ENCODE measurements around the gene HHATL. TPM values are rescaled to one million over a fixed set of nuclear protein-coding genes. Genes with fewer than 3 reads are reported as not detected.

The HHATL gene
- polyA plus RNA-seq, 3 donors = not detected

DNA sequence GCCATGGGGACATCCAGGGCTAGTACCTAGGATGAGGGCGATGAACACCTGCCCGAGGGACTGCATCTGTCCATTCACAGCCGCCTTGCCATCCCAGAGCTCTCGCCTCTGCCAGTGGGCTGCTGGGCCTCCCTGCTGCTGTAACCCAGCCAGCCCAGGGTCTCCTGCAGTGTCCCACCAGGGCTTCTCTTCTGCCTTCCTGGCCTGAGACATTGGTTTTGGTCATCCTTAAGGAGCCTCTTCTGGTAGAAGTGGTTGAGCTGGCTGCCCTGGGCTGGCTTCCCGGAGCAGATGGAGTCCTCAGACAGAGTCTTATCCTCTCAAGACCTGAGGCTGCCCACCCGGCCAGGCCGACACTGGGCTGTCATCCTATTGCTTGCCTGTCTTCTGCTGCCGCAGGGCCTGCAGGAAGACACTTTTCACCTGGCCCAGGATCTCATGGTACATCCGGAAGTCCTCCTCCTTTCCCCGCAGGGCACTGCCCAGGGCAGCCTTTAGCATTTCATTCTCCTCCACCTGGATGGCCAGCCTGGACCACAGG lies 6.1 kb upstream of the HHATL start:
- H3K36me3 Mint-ChIP-seq = no peaks in the 10 kb centered on the region
- intact Hi-C loops (cut with micrococcal nuclease) = no loop called here
- Histone ChIP-seq H4K20me1 (ENCODE audit: insufficient read depth, low read length) (no peaks in the 10 kb centered on the region), H2AFZ (ENCODE audit: insufficient read depth, low read depth, low read length, poor library complexity, severe bottlenecking) (no peak overlapping the region), H3K27me3 (ENCODE audit: control insufficient read depth in 2 of 2, insufficient read depth in 2 of 2, low read length in 2 of 2) (peaks cover 0 to 2% of the 10 kb centered on the region in 2 donors), H3K27ac (ENCODE audit: low read depth in 1 of 2, low read length in 2 of 2) (no peak overlapping the region), H3K79me2 (ENCODE audit: insufficient read depth, low read length) (no peaks in the 10 kb centered on the region), H3K36me3 (replicated peaks in 1 of 2; ENCODE audit: control insufficient read depth in 1 of 2, insufficient read depth in 2 of 2, low read length in 2 of 2) (no peaks in the 10 kb centered on the region), H3K9ac (ENCODE audit: insufficient read depth, low read length, poor library complexity, severe bottlenecking) (no peak overlapping the region), H3K9me3 (replicated peaks in 1 of 2; ENCODE audit: control insufficient read depth in 1 of 2, insufficient read depth in 1 of 2, low read length in 2 of 2) (no peaks in the 10 kb centered on the region), H3K4me1 (ENCODE audit: control insufficient read depth in 1 of 2, insufficient read depth in 2 of 2, low read length in 2 of 2) (peaks cover 6 to 10% of the 10 kb centered on the region in 2 donors), H3K4me2 (replicated peaks; ENCODE audit: extremely low read depth, low read length, poor library complexity, severe bottlenecking) (no peak overlapping the region), H3K4me3 (replicated peaks in 1 of 3; ENCODE audit: low read depth in 2 of 3, low read length in 3 of 3) (no peak overlapping the region)
- TF ChIP-seq, protein P1, sequence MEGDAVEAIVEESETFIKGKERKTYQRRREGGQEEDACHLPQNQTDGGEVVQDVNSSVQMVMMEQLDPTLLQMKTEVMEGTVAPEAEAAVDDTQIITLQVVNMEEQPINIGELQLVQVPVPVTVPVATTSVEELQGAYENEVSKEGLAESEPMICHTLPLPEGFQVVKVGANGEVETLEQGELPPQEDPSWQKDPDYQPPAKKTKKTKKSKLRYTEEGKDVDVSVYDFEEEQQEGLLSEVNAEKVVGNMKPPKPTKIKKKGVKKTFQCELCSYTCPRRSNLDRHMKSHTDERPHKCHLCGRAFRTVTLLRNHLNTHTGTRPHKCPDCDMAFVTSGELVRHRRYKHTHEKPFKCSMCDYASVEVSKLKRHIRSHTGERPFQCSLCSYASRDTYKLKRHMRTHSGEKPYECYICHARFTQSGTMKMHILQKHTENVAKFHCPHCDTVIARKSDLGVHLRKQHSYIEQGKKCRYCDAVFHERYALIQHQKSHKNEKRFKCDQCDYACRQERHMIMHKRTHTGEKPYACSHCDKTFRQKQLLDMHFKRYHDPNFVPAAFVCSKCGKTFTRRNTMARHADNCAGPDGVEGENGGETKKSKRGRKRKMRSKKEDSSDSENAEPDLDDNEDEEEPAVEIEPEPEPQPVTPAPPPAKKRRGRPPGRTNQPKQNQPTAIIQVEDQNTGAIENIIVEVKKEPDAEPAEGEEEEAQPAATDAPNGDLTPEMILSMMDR (IDR thresholded peaks at IDR 0.05) = no peak
- H3K27me3 Mint-ChIP-seq (ENCODE audit: low read depth in 3 of 3) = peaks cover 1 to 6% (median 2%) of the 10 kb centered on the region in 3 donors
- no peak for DNase-seq
- peak overlapping the region in 1 of 7 donors; percentile 76 for H3K27ac Mint-ChIP-seq
- no peak overlapping the region for H3K4me3 Mint-ChIP-seq
- no peaks in the 10 kb centered on the region for H3K9me3 Mint-ChIP-seq
- H3K4me1 Mint-ChIP-seq = peaks cover 10% of the 10 kb centered on the region
- 89% methylated on average over 10 of the region's 10 CpGs for WGBS (ENCODE audit: insufficient coverage)

DNA sequence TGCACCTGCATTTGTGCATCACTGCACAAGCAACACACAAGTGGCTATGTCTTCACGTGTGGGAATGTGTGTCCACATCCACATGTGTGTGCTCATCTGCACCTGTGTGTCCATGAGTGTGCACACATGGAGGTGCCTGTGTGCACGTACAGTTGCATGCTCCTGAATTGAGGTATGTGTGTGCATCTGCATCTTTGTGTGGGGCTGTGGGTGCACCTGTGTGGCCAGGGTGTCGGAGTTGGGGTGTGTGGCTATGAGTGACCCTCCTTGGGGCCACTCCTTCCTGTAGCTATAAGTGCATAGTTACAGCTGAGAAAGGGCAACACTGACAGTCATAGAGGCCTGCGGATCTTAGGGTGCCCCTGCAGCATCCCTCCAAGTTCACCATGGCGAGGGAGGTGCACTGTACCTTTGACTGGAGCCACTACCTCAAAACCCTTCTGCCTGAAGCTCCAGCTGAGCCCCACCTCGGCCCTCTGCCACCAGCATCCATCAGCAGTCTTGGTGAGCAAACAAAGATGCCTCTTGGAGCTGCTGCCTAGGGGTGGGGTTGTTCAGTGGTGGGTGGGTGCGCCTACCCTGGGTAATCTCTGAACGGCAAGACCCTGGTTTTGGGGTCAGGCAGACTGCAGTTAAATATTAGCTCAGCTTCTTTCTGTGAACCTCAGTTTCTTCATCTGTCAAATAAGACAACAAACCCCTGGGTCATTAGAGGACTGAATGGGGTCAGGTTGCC lies 5.2 kb upstream of the HHATL start:
- Histone ChIP-seq H3K9me3 (replicated peaks in 1 of 2; ENCODE audit: control insufficient read depth in 1 of 2, insufficient read depth in 1 of 2, low read length in 2 of 2) (no peaks in the 10 kb centered on the region), H3K27me3 (ENCODE audit: control insufficient read depth in 2 of 2, insufficient read depth in 2 of 2, low read length in 2 of 2) (peaks cover 0 to 2% of the 10 kb centered on the region in 2 donors), H3K27ac (ENCODE audit: low read depth in 1 of 2, low read length in 2 of 2) (no peak overlapping the region), H3K36me3 (replicated peaks in 1 of 2; ENCODE audit: control insufficient read depth in 1 of 2, insufficient read depth in 2 of 2, low read length in 2 of 2) (no peaks in the 10 kb centered on the region), H3K4me1 (ENCODE audit: control insufficient read depth in 1 of 2, insufficient read depth in 2 of 2, low read length in 2 of 2) (peaks cover 4 to 6% of the 10 kb centered on the region in 2 donors), H4K20me1 (ENCODE audit: insufficient read depth, low read length) (no peaks in the 10 kb centered on the region), H3K79me2 (ENCODE audit: insufficient read depth, low read length) (no peaks in the 10 kb centered on the region), H3K9ac (ENCODE audit: insufficient read depth, low read length, poor library complexity, severe bottlenecking) (no peak overlapping the region), H3K4me2 (replicated peaks; ENCODE audit: extremely low read depth, low read length, poor library complexity, severe bottlenecking) (no peak overlapping the region), H2AFZ (ENCODE audit: insufficient read depth, low read depth, low read length, poor library complexity, severe bottlenecking) (no peak overlapping the region), H3K4me3 (replicated peaks in 1 of 3; ENCODE audit: low read depth in 2 of 3, low read length in 3 of 3) (no peak overlapping the region)
- Mint-ChIP-seq H3K4me3 (no peak overlapping the region), H3K4me1 (peaks cover 5% of the 10 kb centered on the region), H3K27ac (no peak overlapping the region), H3K27me3 (ENCODE audit: low read depth in 3 of 3) (peaks cover 1 to 9% (median 4%) of the 10 kb centered on the region in 3 donors), H3K9me3 (no peaks in the 10 kb centered on the region), H3K36me3 (no peaks in the 10 kb centered on the region)
- intact Hi-C loops (cut with micrococcal nuclease) = no loop called here
- TF ChIP-seq, protein P1 (IDR thresholded peaks at IDR 0.05) = no peak
- 89% methylated on average over 5 of the region's 8 CpGs for WGBS (ENCODE audit: insufficient coverage)
- DNase-seq = no peak

Data from CD14-positive monocyte (primary cell).